Chondrocyte (in vitro differentiated cells): ENCODE measurements around the gene ERBB4. TPM values are rescaled to one million over a fixed set of nuclear protein-coding genes. Genes with fewer than 3 reads are reported as not detected.

Experiments
- DNase-seq: peaks from one replicate; pipeline ENCODE4 v3.0.0; 2021; ENCODE audit warnings: mixed read lengths, low spot score
- H3K27ac Mint-ChIP-seq: one replicate; pipeline ENCODE4 v1.8.0; 2021; ENCODE audit warnings: mild to moderate bottlenecking, moderate library complexity, mixed read lengths; ENCODE audit not compliant: unreplicated experiment
- H3K27me3 Mint-ChIP-seq: 2 replicates; pipeline ENCODE4 v1.8.0; 2021; ENCODE audit warnings: low read depth, mixed read lengths
- H3K36me3 Mint-ChIP-seq: 2 replicates; pipeline ENCODE4 v1.8.0; 2021; ENCODE audit warnings: low read depth, mixed read lengths
- H3K4me1 Mint-ChIP-seq: 2 replicates; pipeline ENCODE4 v1.8.0; 2021; ENCODE audit warnings: low read depth, mild to moderate bottlenecking, mixed read lengths
- H3K4me3 Mint-ChIP-seq: one replicate; pipeline ENCODE4 v1.8.0; 2021; ENCODE audit warnings: mild to moderate bottlenecking, moderate library complexity, mixed read lengths; ENCODE audit not compliant: unreplicated experiment
- H3K9me3 Mint-ChIP-seq: 2 replicates; pipeline ENCODE4 v1.8.0; 2021; ENCODE audit warnings: low read depth, mixed read lengths
- CTCF ChIP-seq: fragments of 200-600 bp; sonication (generic); IDR thresholded peaks from 2 replicates; pipeline ENCODE4 v1.5.0; 2021; ENCODE audit warnings: antibody characterized with exemption, mild to moderate bottlenecking, moderate library complexity
- total RNA-seq: library from RNA; stranded (reverse); gene quantifications from 3 replicates; pipeline ENCODE4 v1.2.1, GENCODE V29; 2021

ERBB4 gene
- total RNA-seq, 1 donor from 2014 or later, result 1.3 TPM

- peaks cover 3% of the 10 kb centered on the region for H3K9me3 Mint-ChIP-seq
- TF ChIP-seq CTCF, result no peak
- no peaks in the 10 kb centered on the region for H3K36me3 Mint-ChIP-seq
- no peaks in the 10 kb centered on the region for H3K27me3 Mint-ChIP-seq
- no peak overlapping the region for H3K4me3 Mint-ChIP-seq
- no peak overlapping the region for H3K27ac Mint-ChIP-seq
- DNase-seq, result no peak
- no peaks in the 10 kb centered on the region for H3K4me1 Mint-ChIP-seq
Observed at GRCh38 chr2:212265777-212266176, 272.8 kb downstream of the ERBB4 start.

- H3K27ac Mint-ChIP-seq, result no peak overlapping the region
Observed at GRCh38 chr2:212264187-212264586, 274.4 kb downstream of the ERBB4 start.

GRCh38 chr2:212259226-212259625, 279.4 kb downstream of the ERBB4 start:
- Mint-ChIP-seq H3K27me3 (no peaks in the 10 kb centered on the region), H3K9me3 (peaks cover 3% of the 10 kb centered on the region), H3K27ac (no peak overlapping the region), H3K4me1 (no peaks in the 10 kb centered on the region), H3K4me3 (no peak overlapping the region), H3K36me3 (no peaks in the 10 kb centered on the region)
- TF ChIP-seq CTCF, result no peak
- no peak for DNase-seq

More at GRCh38 chr2:212264187-212264586, 274.4 kb downstream of the ERBB4 start:
- no peak overlapping the region for H3K4me3 Mint-ChIP-seq
- peaks cover 3% of the 10 kb centered on the region for H3K9me3 Mint-ChIP-seq
- H3K27me3 Mint-ChIP-seq, result no peaks in the 10 kb centered on the region
- no peaks in the 10 kb centered on the region for H3K4me1 Mint-ChIP-seq
- TF ChIP-seq CTCF, result no peak
- H3K36me3 Mint-ChIP-seq, result no peaks in the 10 kb centered on the region
- no peak for DNase-seq

DNA sequence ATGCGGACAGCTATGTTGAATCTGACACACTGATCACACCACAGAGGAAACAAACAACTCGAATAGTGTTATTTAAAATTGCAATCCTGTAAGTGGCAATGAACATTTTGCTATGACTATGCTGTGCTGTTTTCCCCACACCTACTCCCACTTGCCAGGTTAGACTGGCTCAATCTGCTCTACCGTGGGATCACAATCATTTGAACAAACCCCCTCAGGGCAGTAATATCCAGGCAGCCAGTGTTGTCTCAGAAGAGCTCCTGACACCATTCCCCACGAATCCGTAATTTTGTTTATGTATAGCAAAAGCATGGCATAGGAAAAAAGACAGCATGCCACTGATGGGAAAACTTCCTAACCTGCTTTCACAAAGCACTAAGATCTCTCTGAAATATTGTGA, 284.3 kb downstream of the ERBB4 start:
- H3K27me3 Mint-ChIP-seq, result no peaks in the 10 kb centered on the region
- TF ChIP-seq CTCF, result no peak
- no peaks in the 10 kb centered on the region for H3K4me1 Mint-ChIP-seq
- H3K4me3 Mint-ChIP-seq, result no peak overlapping the region
- no peaks in the 10 kb centered on the region for H3K9me3 Mint-ChIP-seq
- H3K27ac Mint-ChIP-seq, result no peak overlapping the region
- no peak for DNase-seq
- H3K36me3 Mint-ChIP-seq, result no peaks in the 10 kb centered on the region

- peak; percentile 87 for TF ChIP-seq CTCF
- Mint-ChIP-seq H3K9me3 (no peaks in the 10 kb centered on the region), H3K36me3 (no peaks in the 10 kb centered on the region), H3K27me3 (no peaks in the 10 kb centered on the region), H3K4me1 (no peaks in the 10 kb centered on the region), H3K27ac (no peak overlapping the region), H3K4me3 (no peak overlapping the region)
- DNase-seq, result no peak
Observed at GRCh38 chr2:212249451-212249850, 289.2 kb downstream of the ERBB4 start.
